Stimulated activated CD4-positive, alpha-beta T cell treated with anti-CD3 and anti-CD28 coated beads, Interleukin-12 subunit alpha, Interleukin-12 subunit beta, amount 100 ng/mL, for 4 hours (primary cell): ENCODE data around the gene CDCA8.

Experiments
- DNase-seq: peaks from one replicate; pipeline ENCODE4 v3.0.0-alpha.2; 2020

The CDCA8 gene

DNA sequence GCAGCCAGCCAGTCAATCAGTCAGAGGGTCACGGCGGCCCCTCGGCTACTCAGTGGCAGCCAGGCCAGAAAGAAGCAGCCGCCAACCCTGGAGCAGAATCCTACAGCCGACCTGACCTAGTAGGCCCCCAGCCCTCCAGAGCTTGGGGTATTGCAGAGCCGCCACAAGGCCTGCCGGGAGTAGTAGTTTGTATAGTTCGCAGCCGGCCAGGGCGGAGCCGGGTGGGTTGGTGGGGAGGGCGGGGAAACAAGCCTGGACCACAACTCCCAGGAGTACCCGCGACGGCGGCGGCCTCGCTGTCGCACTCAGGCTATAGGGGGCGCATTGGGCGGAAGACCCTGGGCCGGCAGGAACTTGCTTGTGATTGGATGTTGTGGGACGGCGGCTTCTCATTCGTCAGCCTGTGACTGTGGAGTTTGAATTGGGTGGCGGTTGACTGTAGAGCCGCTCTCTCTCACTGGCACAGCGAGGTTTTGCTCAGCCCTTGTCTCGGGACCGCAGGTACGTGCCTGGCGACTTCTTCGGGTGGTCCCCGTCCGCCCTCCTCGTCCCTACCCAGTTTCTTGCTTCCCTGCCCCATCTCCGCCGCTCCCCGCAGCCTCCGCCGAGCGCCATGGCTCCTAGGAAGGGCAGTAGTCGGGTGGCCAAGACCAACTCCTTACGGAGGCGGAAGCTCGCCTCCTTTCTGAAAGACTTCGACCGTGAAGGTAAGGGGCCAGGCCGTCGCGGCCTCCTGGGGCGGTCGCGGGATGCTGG, at the start of gene CDCA8:
Gene CDCA8, plus strand, starts transcription at position 439 of the 756 bp plus-strand sequence. Its CDS starts 175 bp downstream, at position 614.
- DNase-seq: peak; percentile 97

DNA sequence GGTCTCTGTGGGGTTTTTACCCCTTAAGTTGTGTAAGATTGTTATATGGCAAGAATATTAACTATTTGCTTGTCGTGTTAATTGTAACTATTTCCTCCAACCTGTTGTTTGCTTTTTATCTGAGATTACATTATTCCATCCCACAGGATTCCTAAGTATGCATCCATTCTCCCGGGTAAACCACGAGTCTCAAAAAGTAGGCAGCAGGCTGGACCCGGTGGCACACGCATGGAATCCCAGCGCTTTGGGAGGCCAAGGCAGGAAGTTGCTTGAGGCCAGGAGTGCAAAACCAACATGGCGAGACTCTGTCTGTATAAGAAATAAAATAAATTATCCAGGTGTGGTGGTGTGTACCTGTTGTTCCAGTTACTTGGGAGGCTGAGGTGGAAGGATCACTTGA, 45.0 kb upstream of the CDCA8 start:
- no peak for DNase-seq

DNA sequence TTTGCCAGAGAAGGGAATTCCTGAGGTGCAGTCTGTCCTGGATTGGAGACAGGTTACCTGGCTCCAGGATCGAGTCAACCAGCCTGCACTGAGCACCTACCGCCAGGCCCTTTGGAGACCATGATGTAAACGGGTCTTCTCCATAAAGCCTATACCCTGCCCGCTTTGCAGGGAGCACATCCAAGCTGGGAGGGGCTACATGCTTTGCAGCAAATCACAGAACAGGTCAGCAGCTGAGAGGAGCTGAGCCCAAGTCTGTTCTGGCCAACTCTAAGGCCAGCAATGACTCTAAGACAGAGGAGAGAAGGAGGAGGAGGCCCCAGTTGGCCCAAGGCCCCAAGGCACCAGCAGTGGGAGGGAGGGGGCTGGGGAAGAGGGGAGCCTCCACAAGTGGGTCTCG, 42.1 kb upstream of the CDCA8 start:
- no peak for DNase-seq

DNA sequence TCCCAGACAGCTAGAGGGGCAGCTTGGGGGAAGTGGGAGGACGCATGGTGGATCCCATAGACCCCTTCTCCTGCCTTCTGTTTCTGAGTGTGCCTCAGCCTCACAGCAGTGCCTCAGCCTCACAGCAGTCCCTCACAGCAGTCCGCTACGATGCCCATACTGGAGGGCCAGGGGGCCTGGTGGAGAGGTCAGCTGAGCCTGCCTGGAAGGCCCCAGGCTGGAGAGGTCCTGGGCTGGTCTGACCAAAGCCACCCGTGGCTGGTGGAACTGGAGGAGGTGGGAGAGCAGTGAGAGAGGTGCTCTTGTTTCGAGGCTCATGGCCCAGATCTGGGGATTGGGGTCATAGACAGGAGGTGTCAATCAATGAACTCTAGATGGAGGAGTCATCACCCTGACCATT, 41.6 kb upstream of the CDCA8 start:
- no peak for DNase-seq

DNA sequence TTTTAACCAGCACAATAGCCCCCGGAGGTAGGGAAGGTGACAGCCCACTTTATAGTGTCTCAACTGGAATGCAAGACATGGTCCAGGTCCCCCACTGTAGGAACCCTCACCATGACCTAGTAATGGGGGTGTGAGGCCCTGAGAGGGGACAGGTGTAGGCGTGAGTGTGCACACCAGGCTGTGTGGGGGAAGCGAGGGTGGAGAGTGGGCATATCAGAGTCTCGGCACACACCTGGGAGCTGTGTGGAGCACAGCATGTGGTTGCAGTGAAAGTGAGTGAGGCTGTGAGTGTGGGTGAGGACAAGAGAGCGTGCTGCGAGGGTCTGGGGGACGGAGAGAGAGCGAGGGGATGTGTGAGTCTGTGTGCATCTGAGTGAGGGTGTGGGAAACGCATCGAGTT, 40.5 kb upstream of the CDCA8 start:
- no peak for DNase-seq

DNA sequence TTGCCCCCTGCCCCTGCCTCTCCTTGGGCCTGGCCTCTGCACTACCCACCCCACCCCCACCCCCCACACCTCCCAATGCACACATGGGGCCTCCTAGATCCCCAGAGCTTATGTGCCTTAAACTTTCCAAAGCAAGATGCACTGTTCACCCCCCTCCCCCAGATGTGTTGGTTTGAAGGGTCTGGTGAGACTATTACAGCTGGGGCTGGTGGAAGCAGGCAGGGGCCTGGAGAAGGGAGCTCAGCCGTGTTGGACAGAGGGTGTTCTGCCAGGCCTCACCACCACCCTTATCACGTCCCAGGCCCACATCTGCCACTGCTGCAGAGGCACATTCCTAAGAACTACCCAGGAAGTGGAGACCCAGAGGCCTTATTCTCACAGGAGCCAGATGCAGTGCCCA, 39.3 kb upstream of the CDCA8 start:
- no peak for DNase-seq

DNA sequence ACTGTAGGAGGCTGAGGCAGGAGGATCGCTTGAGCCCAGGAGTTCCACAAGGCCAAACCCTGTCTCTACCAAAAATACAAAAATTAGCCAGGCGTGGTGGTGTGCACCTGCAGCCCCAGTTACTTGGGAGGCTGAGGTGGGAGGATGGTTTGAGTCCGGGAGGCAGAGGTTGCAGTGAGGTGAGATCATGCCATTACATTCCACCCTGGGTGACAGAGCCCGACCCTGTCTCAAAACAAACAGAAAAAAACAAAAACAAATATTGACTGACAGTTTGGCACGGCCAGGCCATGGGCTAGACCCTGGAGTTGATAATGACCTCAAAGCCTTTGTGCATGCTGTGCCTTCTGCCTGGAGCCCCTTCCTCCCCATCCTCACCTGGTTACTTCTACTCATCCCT, 38.4 kb upstream of the CDCA8 start:
- no peak for DNase-seq

DNA sequence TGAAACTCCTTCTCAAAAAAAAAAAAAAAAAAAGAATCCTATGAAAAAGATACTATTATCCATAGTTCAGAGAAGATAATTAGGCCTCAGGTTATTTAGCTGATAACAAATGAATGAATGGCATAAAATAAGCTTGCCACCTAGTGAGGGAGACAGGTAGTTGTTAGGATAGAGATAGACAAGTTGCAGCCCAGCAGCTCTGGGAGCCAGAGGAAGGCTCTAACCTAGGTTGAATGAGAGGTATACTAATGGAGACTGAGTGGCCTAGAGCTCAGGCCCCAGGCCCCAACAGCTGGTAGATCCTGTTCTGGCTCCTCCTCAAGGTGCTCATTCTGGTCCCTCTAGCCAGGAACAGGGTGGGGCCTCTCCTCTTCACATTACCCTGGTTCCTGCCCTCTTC, 37.0 kb upstream of the CDCA8 start:
- DNase-seq: no peak

DNA sequence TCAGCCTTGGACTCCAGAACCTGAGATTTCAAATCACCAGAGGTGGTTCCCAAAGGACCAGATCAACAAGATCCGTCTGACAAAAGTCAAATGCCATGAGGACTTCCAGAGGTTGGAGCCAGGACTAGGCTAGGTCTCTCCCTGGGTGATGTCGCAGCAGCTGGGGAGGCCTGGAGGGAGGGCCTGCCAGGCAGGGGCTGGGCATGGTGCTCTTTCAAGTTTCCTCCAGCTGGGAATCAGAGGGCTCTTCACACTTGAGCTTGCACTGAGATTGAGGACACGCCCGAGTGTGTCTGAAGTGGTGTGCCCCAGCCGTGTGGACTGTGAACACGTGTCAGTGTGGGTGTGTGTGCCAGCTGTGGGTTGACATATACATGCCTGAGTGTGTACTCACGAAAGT, 36.3 kb upstream of the CDCA8 start:
- no peak for DNase-seq

DNA sequence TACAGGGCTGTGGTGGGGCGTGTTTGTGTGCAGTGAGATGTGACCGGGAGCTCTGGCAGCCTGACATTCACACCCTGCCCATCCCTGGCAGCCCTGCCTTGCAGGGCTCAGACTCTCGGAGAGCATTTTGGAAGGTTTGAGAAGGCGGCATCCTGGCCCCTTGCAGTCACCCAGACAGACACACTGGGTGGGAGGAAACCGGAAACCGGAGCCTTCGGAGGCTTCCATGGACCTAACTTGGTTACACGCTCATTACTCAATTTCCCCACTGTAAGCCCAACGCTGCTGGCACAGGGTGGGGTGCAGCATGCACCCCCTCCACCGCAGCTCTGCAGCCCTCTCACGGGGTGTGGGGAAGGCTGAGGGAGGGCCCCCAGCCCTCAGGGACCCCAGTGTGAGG, 35.4 kb upstream of the CDCA8 start:
- DNase-seq: no peak

DNA sequence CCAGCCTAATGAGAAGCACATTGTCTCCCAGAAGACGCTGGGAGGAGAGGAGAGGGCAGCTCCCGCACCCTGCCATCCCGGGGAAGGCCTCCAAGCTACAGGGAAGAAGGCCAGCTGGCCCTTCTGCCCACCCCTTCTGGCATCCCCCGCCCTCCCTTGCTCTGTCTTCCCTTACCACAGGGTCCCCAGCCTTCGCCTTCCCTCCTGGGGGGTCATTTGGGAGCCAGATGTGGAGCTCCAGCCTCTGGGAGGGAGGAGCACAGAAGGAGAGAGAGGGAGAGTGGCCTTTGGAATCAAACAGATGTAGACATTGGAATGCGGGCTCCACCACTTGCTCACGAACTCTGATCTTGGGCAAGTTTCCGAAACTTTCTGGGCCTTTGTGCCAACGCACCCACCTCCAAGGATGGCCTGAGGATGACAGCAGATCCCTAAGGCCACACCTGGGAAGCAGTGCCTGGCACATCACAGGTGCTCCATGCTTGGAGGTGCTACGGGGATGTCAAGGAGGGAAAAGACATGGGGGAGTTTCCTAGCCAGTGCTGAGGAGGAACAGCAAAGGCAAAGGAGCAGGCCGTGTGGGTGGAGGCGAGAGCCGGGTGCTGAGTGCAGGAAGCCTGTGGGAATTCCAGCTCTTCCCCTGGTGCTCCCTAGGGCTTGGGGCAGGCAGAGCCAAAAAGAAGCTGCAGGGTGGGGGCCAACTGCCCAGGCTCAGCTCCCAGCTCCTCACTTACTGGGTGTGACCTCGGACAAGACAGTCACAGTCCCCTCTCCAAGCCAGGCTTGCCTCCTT, 34.5 kb upstream of the CDCA8 start:
- DNase-seq: no peak

DNA sequence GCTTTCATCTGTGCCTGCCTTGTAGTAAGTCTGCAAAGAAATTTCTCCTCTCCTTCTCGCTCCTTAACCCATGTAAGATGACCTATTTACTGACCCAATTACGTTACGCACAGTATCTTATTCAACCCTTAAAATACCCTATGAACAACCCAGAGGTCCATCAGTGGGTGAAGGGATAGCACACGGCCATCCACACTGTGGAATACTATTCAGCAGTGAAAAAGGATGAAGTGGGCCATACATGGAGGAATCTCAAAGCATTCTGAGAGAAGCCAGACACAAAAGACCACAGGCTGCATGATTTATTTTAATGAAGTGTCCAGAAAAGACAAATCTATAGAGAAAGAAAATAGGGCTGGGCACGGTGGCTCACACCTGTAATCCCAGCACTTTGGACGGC, 33.8 kb upstream of the CDCA8 start:
- no peak for DNase-seq

DNA sequence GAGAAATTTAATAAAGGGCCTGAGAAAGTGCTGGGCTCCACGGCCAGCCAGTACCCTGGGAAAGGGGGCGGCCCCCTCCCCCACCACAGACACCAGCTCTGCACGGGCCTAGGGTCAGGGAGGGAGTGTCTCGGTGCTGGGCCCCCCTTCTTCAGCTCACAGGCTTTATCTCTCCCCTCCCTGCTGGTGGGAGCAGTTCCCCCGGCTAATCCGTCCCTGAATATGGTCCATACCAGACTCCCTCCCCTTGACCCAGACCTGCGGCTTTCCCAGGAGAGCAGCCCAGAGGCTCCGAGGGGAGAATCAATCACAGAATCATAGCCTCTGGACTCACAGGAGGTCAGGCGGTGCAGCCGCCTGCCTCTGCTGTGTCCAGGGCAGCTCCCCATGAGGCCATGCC, 31.7 kb upstream of the CDCA8 start:
- no peak for DNase-seq

DNA sequence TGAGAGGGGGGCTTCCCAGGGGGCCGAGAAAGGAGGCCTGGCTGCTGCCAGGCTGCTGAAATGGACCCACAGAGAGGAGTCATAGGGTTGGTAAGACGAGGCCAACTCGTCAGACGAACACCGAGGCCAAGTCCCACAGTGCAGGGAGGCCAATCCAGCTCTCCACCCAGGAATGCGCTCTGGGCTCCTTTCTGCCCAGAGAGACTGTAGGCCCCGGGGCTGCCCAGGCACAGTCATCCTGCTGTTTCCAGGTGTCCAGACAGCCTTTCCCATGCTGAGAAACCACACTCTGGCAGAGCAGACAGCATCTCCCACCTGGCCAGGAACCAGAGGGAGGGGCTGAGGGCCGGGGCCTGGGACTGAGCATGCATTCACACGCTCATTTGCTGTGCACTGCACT, 30.9 kb upstream of the CDCA8 start:
- no peak for DNase-seq

DNA sequence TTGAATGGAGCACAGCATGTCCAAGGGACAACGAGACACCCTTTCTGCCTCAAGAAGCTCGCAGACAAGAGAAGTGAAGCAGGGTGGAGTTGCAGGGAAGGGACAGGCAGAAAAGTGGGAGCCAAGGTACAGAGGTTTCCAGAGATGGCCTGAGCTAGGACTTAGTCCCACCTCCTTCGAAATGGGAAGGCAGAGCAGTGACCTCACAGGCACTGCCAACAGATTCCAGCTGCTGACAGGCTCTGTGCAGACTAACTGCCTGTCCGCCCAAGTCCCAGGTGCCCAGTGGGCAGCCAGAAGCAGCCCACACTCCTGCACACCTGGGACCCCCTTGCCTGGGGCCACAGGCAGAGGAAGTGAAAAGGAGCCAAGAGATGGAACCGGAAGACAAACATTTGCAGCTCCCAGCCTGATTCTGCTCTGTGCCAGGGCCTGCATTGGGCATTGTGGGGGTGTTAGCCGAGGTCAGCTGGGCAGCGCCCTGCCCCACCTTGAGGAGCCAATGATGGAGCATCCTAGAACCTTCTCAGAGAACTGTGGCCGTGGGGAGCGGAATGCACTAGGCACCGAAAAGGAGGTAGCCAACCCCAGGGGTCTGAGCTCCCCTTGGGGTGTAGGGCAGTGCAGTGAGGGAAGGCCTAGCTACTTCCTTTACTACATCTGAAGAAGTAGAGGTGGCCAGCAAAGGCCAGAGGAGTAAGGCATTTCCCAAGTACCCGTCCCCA, 30.1 kb upstream of the CDCA8 start:
- DNase-seq: no peak

DNA sequence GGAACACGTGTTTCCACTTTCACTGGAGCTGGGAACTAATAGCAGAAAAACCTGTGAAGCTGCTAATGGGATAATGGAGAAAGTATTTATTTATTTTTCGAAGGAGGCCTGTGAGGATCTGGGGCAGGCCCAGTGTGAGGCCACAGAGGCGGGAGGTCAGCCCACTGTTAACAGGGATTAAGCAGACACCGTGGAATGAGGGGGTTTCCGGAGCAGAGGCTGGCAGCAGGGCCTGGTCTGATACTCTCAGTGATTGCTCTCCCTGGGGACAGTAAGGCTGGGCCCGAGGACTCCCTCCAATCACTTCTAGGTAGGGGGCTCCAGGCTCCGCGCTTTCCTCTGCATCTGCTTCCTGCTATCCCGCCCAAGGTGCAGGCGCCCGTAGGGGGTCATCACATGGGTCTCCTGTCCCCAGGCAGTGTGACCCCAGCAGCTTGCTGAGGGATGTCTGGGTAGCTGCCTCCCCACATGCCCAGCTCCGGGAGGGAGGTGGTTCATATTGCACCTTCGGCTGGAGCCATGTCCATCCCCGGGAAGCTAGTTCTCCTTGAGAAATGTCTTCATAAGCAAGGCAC, 28.8 kb upstream of the CDCA8 start:
- DNase-seq: no peak

DNA sequence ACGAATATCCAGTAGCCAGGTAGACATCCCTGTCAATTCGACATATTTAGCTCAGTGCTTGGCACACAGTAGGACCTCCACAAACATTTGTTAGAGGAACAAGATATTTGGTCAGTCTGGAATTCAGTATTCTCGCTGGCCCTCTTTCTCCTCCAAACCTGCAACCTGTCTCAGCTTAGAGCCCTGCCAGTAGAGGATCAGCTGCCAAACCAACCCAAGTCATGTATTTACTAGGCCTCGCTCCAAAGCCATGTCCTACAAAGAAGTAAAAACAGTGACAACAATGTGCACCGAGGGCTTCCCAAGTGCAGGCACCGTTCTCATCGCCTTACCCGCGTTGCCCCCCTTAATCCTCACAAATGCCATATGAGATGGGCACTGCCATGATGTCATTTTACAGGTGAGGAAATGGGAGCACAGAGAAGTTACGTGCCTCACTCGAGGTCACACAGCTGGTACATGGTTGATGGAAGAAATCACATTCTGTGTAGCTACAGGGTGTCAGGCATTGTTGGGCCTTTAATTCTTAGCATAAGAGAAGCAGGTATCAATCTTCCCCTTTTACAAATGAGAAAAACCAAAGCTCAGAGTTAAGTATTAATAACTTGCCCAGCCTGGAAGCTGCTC, 26.0 kb upstream of the CDCA8 start:
- no peak for DNase-seq

DNA sequence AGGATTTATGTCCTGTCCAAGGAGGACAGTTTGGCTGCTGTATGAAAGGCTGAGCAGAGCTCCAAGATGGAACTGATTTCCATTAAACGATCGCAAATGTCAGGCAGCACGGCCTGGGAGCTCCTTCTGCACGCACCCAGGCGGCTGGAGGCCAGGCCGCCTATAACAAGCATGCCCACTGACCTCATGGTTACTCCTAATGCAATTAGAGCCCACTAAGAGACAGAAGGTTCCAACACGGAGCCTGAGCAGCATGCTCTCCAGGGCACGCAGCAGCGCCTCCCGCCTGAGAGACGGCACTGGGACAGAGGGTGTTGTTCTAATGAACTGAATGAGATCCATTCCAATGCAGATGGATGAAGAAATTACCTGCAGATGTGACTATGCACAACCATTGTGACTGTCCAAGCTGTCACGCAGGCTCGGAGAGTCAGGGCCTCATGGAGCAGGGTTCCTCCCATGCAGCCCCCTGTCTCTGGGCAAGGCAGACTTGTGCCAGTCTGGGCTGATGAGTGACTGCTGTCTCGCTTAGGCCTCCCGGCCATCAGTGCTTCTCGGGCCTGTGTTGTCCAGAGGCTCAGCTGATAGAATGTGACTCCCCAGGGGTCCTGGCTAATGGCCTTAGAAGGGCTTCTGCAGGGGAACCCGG, 25.2 kb upstream of the CDCA8 start:
- no peak for DNase-seq

DNA sequence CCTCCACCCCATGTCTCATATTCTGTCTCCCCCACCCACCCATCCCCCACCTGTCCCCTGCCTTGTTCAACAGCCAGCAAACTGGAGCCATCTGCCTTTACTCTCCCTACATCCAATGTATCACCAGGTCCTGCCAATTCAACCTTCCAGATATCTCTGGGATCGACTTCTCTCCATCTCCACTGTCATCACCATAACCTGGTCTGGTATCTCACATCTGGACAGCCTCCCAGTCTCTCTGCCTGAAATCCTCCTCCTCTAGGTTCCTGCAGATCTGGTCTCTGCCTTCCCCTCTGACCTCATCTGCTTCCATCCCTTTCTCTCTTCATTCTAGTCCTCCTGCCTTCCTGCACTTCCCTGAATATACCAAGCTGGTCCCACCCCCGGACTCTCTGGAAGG, 22.2 kb upstream of the CDCA8 start:
- DNase-seq: no peak

DNA sequence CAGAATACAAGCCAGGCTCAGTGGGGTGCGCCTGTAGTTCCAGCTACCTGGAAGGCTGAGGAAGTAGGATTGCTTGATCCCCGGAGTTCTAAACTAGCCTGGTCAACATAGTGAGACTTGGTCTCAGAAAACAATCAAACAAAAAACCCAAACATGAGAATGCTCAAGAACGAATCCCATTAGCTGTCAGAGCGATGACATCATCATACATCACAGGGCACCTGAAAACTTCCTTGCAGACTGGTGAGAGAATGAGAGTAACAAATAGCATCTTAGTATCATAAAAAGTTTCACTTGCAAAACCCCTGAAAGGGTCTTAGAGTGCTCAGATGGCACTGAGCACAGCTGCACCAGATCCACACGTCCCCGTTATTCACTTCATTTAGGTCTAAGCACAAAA, 21.1 kb upstream of the CDCA8 start:
- no peak for DNase-seq

DNA sequence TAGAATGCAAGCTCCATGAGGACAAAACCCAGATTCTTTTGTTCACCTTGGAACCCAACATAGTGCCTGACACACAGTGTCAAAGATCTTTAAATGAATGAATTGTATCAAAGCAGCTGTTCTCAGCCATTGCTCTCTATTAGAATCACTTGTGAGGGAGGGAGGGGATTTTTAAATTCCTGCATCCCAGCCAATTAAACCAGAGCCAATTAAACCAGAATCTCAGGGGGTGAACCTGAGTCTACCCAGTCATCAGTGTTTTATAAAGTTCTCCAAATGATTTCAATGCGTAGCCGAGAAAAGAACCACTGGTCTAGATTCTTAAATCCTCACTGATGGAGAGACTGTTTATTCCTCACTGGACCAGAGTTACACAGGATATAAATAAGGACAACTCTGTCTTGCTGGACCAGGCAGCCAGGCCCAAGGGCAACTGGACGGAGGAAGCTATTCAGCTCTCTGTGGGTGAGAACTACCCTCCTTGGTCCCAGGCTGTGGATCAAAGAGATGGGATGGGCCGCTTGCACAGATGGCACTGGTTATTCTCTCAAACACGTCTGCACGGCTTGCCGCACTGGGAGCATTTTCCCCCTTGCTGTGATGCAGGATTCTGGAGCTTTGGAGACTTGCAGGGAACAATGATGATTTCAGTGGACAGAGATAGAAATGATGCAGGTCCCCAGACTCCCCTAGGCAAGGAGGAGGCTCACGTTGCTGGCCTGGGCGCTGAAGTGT, 20.0 kb upstream of the CDCA8 start:
- no peak for DNase-seq

DNA sequence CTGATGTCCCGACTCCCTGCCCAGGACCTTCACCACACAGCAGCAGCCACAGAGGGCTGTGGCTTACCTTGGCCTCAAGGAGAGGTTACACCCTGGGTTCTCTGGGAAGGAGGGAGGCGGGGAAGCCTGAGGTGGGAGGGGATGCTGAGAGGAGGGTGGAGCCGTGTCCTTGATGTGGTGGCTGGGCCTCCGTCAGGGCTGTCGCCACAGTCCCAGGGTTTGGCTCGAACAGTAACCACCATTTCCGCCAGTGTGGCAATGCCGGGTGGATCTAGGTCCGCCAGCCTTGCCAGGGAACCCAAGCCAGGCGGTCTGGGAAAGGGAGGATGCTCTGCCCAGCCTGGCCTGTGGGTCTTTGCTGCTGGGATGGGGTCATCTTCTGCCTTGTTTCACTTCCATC, 18.4 kb upstream of the CDCA8 start:
- DNase-seq: peak; percentile 30
